Amniotic epithelial cell (primary cell): ENCODE data around the gene PTPN2.
"Not testable (repeated sequence)": the region's sequence is repeated elsewhere in the genome, so short reads cannot be mapped to it uniquely, and the experiment has no call there.

Experiments
- DNase-seq: peaks from one replicate; pipeline ENCODE4 v3.0.0-alpha.2; 2010; ENCODE audit warnings: low read depth

PTPN2 gene

GRCh38 chr18:12772111-12772510, 111.9 kb downstream of the PTPN2 start:
- DNase-seq = no peak

DNA sequence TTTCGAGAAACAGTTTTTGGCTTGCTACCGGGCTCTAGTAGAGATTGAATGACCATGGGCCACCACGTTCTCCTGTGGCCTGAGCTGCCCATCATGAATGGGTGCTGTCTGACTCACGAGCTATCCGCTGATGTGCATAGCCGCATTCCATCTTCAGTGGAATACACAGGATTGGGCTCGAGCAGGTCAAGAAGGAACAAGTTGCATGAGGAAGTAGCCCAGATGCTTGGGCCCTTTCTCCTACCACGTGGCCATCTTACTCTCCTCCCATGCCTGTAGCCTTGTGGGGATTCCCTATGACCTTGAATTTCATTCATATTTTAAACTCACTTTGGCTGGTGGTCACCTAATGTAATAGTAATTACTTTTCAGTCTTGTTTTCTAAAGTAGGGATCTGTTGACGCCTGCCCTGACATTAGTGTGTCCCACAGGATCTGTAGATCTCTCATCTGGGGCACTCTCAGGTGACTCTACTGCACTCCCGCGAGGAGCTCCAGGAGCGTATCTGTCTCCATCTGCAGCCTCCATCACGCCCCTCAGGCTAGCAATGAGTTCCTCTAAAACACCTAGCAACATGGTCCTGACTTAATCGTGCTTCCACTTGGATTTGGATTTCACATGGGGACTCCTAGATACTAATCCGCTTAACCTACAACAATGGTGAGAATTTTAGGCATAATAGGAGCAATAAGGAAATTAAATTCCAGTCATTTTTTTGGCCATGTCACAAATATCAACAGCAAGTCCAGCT, 113.4 kb downstream of the PTPN2 start:
- DNase-seq = no peak

GRCh38 chr18:12769644-12770440, 114.2 kb downstream of the PTPN2 start:
- peak; percentile 47 for DNase-seq

GRCh38 chr18:12769136-12769535, 114.9 kb downstream of the PTPN2 start:
- no peak for DNase-seq

- peak; percentile 89 for DNase-seq
Measured at GRCh38 chr18:12768625-12769024, 115.4 kb downstream of the PTPN2 start.

- DNase-seq = no peak
Measured at GRCh38 chr18:12767580-12768155, 116.4 kb downstream of the PTPN2 start.

DNA sequence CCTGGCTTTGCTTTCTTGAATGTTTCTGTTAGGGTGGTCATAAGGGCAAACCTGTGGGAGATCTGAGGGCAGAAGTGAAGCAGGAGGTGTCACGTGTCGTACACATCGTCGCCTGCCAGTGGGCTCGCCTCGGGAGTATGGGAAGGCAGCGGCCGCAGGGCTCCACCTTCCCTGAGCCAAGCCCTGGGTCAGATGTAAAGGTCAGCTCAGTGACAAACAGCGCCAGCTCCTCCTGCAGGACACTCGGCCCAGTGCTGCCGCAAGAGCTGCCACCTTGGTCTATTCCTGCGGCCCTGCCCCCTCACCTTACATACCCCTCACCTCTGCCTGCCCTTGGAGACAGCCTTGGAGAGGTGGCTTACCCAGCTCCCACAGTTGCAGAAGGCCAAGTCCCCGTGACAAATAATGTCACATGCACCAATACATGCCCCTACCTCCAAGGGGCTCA, 117.0 kb downstream of the PTPN2 start:
- no peak for DNase-seq

GRCh38 chr18:12765586-12765985, 118.5 kb downstream of the PTPN2 start:
- no peak for DNase-seq

DNA sequence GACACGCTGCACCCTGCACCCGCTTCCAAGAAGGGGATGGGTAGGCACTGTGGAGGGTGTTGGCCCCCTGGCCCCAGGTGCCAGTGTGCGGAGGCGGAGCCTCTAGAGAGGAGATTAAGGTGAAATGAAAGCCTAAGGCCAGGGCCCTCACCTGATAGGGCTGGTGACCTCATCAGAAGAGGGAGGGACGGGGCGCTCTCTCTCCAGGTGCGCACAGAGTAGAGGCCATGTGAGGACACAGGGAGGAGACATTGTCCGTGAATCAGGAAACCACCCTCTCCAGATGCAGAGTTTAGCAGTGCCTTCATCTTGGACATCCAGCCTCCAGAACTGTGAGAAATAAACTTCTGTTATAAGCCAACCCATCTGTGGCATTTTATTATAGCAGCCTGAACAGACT, 118.9 kb downstream of the PTPN2 start:
- no peak for DNase-seq

- not testable (repeated sequence) for DNase-seq
Measured at GRCh38 chr18:12758566-12758965, 125.5 kb downstream of the PTPN2 start.

DNA sequence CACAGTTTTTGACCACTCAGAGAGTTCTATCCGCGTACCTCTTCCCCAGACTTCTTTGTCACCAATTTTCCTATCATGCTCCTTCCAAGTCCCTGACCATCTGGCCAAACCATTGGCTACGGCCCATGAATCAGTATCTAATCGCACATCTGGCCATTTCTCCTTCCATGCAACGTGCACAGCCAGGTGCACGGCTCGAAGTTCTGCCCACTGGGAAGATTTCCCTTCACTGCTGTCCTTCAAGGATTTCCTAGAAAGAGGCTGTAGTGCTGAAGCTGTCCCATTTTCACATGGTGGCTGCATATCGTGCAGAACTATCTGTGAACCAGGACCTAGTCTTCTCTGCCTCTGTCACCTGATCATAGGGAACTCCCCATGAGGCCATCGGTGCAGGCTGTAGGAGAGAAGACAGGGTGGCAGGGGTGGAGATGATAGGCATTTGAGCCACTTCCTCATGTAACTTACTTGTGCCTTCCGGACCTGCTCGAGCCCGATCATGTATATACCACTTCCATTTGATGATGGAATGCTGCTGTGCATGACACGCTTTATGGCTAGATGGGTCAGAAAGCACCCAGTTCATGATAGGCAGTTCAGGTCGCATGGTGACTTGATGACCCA, 127.3 kb downstream of the PTPN2 start:
- not testable (repeated sequence) for DNase-seq

DNA sequence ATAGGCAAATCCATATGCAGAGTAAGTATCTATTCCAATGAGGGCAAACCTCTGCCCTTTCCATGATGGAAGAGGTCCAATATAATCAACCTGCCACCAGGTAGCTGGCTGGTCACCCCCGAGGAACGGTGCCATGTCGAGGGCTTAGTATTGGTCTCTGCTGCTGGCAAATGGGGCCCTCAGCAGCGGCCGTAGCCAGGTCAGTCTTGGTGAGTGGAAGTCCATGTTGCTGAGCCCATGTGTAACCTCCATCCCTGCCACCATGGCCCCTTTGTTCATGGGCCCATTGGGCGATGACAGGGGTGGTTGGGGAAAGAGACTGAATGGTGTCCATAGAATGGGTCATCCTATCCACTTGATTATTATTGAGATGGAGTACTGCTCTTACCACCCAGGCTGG, 128.4 kb downstream of the PTPN2 start:
- DNase-seq = not testable (repeated sequence)

DNA sequence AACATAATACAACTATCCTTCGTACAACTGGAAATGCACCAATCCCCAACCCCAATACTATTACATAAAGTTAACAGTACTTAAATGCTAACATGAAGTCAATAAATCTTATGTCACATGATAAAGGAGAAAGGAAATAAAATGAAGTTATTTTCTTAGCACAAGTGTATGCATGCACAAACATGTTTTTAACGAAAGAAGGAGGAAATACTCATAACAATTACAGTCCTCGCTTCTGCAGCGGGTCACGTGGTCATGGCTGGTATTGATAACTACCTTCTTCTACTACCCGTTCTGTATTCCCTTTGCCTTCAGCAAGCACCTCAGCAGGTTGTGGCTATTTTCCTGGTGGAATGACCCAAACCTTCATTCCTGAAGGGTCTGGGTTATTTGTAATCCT, 129.5 kb downstream of the PTPN2 start:
- DNase-seq = no peak

DNA sequence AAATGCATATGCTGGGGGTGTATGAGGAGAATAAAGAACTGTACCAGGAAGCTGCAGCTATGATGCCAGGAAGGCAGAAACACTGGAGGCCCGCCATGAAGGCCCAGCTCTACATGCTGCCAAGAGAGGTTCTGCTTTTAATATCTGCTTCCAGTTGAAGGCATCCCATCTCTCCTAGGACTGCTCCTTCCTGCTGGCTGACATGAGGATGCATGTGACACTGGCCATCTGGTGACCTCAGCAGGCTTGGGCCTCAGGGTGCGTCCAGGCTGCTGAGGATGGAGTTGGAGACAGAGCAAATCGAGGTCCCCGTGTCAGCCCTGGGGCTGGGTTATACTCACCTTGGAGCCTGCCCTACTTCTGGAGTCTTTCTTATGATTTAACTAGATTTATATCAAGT, 132.1 kb downstream of the PTPN2 start:
- DNase-seq = no peak

DNA sequence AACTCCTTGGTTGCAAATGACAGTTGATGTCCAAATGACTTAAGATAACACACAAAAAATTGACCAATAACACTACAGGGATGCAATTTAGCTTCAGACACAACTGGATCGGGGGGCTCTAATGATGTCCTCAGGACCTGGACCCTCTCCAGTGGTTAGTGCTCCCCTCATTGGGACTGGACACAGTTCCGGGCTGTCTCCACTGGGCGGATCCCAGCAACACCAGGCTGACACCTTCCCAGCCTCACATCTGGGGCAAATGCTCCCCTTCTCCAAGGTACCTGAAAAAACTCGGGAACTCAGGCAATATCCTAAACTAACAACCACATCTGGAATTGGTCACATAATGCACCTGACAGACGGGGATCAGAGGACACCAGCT, 132.5 kb downstream of the PTPN2 start:
- DNase-seq = no peak

- no peak for DNase-seq
Measured at GRCh38 chr18:12750715-12751502, 133.1 kb downstream of the PTPN2 start.

- no peak for DNase-seq
Measured at GRCh38 chr18:12750076-12750714, 133.8 kb downstream of the PTPN2 start.

DNA sequence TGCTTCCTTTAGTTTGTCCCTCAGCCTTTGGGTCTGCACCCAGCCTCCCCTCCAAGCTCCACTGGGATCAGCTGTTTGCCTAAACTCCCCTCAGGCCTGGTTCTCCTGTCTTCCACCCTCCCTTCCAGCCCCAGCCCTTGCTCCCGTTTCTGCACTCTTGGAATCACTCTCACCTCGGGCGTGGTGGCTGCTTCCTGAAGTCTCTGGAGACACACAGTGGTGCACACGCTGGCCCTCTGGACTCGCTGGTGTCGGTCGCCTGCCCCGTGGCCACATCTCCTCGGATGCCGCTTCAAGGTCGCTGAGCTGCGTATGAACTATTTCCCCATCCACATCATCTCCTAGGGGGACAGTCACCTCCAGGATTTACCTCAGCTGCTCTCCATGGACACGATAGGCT, 134.9 kb downstream of the PTPN2 start:
- no peak for DNase-seq

DNA sequence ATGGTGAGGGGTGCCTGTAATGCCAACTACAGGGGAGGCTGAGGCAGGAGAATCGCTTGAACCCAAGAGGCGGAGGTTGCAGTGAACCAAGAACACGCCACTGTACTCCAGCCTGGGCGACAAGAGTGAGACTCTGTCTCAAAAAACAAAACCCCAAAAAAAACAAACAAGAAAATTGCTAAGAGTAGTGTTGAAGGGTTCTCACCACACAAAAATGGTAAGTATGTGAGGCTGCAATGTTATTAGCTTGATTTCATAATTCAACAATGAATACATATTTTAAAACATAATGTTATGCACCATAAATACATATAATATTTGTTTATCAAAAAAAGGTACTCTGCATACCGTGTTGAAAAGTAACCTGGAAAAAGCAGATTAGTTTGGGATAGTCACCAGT, 135.4 kb downstream of the PTPN2 start:
- DNase-seq = peak; percentile 27

DNA sequence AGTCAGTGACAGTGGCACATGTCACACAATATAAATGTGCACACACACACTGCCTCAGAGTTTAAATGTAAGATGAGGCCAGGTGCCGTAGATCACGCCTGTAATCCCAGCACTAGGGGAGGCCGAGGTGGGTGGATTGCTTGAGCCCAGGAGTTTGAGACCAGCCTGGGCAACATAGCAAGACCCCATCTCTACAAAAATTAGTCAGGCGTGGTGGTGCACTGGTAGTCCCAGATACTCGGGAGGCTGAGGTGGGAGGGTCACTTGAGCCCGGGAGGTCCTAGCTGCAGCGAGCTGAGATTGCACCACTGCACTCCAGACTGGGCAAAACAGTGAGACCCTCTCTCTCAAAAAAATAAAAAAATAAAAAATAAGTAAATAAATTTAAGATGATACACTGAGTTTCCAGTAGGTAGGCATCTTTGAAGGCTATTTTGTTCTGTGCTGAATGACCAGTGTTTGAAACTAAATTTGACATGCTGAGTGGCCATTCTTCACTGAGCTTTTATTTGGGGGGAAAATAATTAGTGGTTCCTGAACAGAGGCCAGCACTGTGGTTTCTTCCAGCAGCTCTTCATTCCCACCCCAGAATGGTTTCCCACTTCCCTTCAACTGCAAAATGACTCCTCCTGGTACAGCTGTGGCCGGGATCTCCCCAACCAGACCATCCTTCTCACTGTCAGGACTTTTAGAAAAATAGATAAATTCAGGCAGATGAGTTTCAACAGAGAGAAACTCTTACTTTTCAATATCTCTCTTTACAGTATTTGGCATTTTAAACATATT, 136.3 kb downstream of the PTPN2 start:
- peak; percentile 50 for DNase-seq
